ENCODE measurements around the gene CLDN14.

Gene CLDN14

GRCh38 chr21:36473203-36473602 lies 6.7 kb downstream of the CLDN14 start:
- no peak for DNase-seq (ENCODE audit: low read depth in 2 of 2, low spot score in 1 of 2)

DNA sequence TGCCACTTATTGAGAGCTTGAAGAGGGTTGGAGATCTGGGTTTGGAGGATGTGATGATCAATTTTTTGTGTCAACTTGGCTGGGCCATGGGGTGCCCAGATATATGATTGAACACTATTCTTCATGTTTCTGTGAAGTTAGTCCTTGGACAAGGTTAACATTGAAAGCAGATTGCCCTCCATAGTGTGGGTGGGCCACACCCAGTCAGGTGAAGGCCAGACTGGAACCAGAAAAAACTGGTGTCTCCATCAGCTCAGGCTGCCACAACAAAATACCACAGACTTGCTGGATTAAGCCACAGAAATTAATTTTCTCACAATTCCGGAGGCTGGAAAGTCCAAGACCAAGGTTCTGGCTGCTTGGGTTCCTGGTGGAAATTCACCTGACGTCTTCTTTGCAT lies 7.5 kb downstream of the CLDN14 start:
- DNase-seq (ENCODE audit: low read depth in 2 of 2, low spot score in 1 of 2), result no peak

DNA sequence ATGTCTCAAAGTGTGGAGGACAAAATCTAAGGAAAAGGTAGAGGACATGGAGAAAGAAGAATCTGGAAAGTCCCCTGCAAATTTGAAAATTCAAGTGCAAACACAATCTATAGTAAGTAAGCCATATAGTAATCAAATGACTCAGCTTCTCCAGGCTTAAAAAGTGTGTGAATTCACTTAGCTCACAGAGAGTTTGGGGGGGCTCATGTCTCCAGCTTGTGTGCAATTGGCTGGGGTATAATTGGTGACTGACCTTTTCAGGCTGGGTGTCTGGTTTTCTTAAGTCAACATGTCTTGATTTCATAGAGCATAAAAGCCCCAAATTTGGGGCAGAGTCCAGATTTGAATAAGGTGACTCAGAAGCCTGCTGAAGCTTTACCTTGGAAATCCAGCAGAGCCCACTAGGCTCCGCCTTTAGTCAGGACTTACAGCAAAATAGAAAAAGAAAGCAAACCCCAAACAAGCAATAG lies 8.6 kb downstream of the CLDN14 start:
- DNase-seq (ENCODE audit: low read depth in 2 of 2, low spot score in 1 of 2), result no peak

DNA sequence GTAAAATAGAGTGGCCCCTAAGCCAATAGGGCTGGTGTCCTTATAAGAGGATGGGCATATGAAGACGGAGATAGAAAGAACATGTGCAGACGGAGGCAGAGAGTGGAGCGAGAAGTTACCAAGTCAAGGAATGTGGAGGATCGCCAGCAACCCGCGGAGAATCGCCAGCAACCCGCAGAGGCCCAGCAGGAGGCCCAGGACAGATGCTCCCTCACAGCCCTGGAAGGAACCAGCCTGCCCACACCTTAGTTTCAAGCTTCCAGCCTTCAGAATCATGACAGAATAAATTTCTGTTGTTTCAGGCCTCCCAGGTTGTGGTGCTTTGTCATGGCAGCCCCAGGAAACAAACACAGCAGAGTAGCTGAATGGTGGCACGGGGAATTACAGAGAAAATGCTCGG lies 9.6 kb downstream of the CLDN14 start:
- DNase-seq (ENCODE audit: low read depth in 2 of 2, low spot score in 1 of 2), result no peak

DNA sequence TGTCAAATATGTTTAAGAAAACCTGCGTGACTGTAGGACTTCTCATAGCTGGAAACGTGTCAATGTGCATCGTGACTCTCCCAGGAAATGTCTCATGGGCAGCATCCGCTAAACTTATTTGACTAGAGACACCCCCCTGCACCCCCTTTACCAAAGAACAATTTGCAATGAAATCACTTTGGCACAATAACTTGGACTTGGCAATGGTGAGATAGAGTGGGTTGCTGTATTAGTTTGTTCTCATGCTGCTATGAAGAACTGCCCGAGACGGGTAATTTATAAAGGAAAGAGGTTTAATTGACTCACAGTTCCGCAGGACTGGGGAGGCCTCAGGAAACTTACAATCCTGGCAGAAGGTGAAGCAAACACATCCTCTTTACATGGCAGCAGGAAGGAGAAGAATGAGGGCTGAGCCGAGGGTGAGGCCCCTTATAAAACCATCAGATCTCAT lies 13.8 kb downstream of the CLDN14 start:
- DNase-seq (ENCODE audit: low read depth in 2 of 2, low spot score in 1 of 2), result no peak

- DNase-seq (ENCODE audit: low read depth in 2 of 2, low spot score in 1 of 2), result no peak
These were observed 14.4 kb downstream of the CLDN14 start for GRCh38 chr21:36465478-36465877.

- no peak for DNase-seq (ENCODE audit: low read depth in 2 of 2, low spot score in 1 of 2)
These were observed 15.3 kb downstream of the CLDN14 start for GRCh38 chr21:36464590-36464989.

- no peak for DNase-seq (ENCODE audit: low read depth in 2 of 2, low spot score in 1 of 2)
These were observed 15.9 kb downstream of the CLDN14 start for GRCh38 chr21:36463991-36464390.

GRCh38 chr21:36463204-36463603 lies 16.7 kb downstream of the CLDN14 start:
- DNase-seq (ENCODE audit: low read depth in 2 of 2, low spot score in 1 of 2), result no peak

DNA sequence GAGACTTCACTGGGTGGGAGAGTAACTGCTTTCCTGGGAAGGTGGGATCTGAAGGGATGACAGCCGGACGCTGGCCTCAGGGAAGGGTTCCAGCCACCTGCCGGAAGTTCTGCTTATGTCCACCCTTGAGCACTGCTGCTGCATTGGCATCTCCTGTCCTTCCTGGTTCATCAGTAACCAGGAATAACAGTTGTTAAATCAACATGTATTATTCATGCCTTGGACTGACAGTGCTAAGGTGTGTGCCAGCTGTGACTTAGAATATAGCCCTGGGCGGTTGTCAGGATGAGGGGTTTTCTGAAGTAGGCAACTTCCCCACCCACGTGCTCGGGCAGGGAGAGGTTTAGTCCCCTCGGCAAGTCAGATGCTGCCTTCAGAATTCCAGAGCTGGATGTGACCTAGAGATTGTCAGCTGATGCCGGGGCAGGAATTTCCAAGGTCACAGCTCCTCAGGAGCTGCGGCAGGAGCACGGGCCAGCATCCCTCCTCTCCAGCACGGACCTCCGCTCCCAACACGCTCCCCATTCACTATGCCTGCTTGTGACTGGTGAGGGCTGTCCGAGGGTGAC lies 17.9 kb downstream of the CLDN14 start:
- DNase-seq (ENCODE audit: low read depth in 2 of 2, low spot score in 1 of 2), result no peak

- no peak for DNase-seq (ENCODE audit: low read depth in 2 of 2, low spot score in 1 of 2)
These were observed 18.5 kb downstream of the CLDN14 start for GRCh38 chr21:36461277-36461917.

DNA sequence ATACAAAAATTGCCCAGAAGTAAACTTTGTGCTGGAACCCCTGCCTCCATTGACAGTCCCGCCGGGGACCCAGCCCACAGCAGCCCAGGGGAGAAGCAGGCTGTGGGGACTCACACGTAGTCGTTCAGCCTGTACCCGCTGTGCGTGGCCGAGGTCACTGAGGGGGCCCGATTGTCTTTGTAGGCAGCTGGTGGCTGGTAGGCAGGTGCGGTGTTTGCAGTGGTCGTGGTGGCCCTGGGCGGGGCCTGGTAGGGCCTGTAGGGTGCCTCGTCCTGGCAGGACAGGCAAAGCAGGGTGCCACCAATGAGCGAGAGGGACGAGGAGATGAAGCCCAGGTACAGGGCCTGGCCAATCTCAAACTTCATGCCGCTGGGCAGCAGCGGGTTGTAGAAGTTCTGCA lies 19.1 kb downstream of the CLDN14 start:
- no peak for DNase-seq (ENCODE audit: low read depth in 2 of 2, low spot score in 1 of 2)

DNA sequence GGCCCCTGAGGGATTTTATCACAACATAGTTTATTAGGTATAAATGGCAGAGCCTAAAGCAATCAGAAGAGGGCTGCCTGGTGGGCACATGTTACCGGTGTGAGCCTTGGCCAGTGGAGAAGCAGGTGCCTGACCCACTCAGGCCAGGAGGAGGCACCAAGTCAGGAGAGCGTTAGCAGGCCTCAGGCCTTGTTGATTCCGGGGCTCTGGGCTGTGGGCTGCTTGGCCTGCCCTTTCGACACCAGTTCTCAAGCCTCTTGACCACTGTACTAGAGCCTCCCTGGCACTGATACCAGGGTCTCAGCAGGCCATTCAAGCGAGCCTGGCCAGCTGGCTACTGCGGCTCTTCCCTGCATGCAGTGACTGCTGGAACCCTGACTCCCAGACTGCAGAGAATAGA lies 20.8 kb downstream of the CLDN14 start:
- DNase-seq (ENCODE audit: low read depth in 2 of 2, low spot score in 1 of 2), result no peak

- no peak for DNase-seq (ENCODE audit: low read depth in 2 of 2, low spot score in 1 of 2)
These were observed 23.1 kb downstream of the CLDN14 start for GRCh38 chr21:36456729-36457414.

DNA sequence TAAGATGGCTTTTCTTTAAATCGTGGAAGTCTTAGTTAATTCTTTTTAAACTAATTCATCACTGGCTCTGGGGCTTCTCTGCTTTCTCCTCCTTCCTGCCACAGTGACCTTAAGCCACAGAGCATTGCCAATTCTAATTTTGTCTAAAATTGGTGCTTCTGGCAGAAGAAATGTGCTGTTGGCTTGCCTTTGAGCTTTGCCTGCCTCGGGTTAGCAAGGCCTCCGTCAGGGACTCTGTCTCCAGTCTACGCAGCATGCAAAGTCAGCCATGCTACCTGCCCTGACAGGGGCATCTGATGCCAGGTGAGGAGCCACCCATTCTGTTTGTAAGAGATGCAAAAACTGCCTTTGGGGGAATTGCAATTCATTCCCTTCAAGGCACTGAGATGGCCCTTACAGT lies 25.2 kb downstream of the CLDN14 start:
- DNase-seq (ENCODE audit: low read depth in 2 of 2, low spot score in 1 of 2), result no peak

DNA sequence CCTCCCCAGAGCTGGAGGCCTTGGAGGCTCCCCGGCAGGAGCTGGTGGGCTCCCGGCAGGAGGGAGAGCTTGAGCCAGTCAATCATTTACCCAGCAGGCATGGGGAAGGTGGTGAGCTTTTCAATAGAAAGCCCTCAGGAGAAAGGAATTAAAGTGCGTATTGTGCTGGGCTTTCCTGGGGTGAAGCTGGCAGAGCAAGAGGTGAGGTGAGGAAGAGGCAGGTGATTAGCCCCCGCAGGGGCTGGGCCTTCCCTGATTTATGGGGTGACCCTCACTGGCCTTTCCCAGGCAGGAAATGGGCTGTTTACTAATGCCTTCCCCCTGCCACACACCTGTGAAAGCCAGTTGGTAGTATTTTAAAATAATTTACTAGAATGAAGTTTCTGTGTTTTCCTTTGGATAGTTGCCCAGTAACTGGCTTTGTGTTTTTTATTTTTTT lies 25.8 kb downstream of the CLDN14 start:
- DNase-seq (ENCODE audit: low read depth in 2 of 2, low spot score in 1 of 2), result no peak

DNA sequence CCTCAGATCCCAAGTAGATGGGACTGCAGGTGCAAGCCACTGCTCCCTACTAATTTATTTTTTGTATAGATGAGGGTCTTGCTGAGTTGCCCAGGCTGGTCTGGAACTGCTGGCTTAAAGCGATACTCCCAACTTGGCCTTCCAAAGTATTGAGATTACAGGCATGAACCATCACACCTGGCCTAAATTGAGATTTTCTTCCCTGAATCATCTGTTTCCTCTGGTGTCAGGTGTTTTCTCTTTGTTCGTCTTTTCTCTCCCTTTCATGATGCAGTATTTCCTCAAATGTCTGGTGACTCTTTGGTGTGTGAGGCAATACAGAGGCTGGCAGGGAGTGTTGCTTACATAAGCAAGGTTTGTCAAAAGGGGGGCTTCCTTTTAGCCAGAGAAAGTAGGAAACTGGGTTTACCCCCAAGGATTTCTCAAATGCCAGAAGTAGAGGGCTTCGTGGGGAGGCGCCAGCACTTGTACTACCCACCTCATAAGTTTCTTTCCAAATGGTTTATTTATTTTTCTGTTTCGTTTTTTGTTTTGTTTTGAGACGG lies 27.6 kb downstream of the CLDN14 start:
- no peak for DNase-seq (ENCODE audit: low read depth in 2 of 2, low spot score in 1 of 2)

DNA sequence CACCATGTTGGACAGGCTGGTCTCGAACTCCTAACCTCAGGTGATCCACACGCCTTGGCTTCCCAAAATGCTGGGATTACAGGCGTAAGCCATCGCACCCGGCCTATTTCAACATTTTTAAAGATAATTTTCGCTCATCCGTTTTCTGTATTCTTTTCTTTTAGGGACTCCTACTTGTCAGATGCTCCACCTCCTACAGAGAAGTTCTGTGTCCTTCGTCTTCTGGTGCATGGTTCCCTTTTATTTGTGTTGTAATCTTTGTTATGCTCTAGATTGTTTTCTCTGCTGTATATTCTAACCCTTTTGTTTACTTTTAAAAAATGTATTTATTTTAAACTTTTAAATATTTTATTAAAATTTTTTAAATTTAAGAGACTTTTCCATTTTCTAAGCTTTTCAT lies 28.4 kb downstream of the CLDN14 start:
- no peak for DNase-seq (ENCODE audit: low read depth in 2 of 2, low spot score in 1 of 2)

- no peak for DNase-seq (ENCODE audit: low read depth in 2 of 2, low spot score in 1 of 2)
These were observed 29.4 kb downstream of the CLDN14 start for GRCh38 chr21:36450511-36450910.

- no peak for DNase-seq (ENCODE audit: low read depth in 2 of 2, low spot score in 1 of 2)
These were observed 33.6 kb downstream of the CLDN14 start for GRCh38 chr21:36446301-36446700.

DNA sequence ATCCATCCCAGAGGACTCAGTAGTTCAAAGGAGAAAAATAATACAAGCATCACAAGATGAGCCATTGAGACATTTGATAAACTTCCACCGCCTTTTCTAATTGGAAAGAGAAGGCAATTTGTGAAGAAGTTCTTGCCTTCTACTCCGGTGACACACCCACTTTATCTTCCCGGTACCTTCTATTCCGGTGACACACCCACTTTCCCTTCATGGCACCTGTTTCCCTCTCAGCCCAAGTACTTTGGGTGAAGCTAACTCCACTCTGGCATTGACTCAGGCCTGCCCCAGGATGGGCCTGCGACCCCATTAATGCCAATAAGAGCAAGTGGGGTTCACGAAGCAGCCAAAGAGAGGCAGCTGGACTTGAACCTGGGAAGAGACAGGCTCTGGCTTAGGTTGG lies 38.2 kb downstream of the CLDN14 start:
- DNase-seq (ENCODE audit: low read depth in 2 of 2, low spot score in 1 of 2), result no peak

GRCh38 chr21:36437745-36438128 lies 42.2 kb downstream of the CLDN14 start:
- no peak for DNase-seq (ENCODE audit: low read depth in 2 of 2, low spot score in 1 of 2)
